GM19324 (cell line): ENCODE data around the gene RELA.

Experiments
- ATAC-seq: cut with Tn5 transposase; IDR thresholded peaks from one replicate; pipeline ENCODE4 v1.9.1; 2021; ENCODE audit warnings: mild to moderate bottlenecking, moderate library complexity; ENCODE audit not compliant: unreplicated experiment, low FRiP score

RELA gene

DNA sequence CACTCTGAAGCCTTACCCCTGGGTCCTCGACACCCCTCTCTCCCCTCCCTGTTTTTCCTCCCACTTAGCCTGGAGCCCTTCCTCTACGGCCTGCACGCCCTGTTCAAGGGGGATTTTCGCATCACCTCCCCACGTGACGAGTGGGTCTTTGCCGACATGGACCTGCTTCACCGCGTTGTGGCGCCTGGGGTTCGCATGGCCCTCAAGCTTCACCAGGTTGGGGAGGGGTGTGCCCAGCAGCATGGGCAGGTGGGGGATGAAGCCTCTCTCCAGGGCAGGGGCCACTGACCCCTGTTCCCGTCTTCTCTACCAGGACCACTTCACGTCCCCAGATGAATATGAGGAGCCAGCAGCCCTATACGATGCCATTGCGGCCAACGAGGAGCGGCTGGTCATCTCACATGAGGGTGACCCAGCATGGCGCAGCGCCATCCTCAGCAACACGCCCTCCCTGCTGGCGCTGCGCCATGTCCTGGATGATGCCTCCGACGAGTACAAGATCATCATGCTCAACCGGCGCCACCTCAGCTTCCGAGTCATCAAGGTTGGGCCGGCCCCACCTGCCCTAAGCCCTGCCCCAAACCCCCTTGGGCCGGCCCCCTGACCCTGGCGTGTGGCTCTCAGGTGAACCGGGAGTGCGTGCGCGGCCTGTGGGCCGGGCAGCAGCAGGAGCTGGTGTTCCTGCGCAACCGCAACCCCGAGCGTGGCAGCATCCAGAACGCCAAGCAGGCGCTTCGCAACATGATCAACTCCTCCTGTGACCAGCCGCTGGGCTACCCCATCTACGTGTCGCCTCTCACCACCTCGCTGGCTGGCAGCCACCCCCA is 27.6 kb downstream of the RELA start:
- no peak for ATAC-seq

DNA sequence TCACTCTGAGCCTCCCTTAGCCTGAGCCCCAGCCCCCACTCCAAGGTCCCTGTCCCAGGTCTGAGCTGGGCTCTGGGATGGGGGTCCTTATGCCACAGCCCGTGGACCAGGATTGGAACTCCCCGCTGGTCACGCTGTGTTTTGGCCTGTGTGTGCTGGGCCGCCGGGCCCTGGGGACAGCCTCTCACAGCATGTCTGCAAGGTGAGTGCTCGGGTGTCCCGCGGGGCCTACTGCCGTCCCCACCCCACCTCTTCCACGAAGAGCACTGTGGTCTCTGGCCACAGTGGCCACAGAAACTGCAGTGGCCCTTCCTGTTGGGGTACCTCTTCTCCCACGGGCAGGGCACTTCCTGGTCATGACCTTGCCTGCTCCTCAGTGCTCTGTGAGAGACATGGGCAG is 28.3 kb downstream of the RELA start:
- ATAC-seq, result no peak

DNA sequence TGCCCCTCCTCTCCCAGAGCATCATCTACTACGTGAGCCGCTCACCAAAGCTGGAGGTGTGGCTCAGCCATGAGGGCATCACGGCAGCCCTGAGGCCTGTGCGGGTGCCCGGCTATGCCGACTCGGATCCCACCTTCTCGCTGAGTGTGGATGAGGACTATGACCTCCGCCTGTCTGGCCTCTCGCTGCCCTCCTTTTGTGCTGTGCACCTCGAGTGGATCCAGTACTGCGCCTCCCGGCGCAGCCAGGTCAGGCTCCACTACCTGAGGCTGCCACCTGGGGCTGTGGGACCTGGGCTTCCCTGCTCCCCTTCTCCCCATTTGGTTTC is 28.6 kb downstream of the RELA start:
- no peak for ATAC-seq

DNA sequence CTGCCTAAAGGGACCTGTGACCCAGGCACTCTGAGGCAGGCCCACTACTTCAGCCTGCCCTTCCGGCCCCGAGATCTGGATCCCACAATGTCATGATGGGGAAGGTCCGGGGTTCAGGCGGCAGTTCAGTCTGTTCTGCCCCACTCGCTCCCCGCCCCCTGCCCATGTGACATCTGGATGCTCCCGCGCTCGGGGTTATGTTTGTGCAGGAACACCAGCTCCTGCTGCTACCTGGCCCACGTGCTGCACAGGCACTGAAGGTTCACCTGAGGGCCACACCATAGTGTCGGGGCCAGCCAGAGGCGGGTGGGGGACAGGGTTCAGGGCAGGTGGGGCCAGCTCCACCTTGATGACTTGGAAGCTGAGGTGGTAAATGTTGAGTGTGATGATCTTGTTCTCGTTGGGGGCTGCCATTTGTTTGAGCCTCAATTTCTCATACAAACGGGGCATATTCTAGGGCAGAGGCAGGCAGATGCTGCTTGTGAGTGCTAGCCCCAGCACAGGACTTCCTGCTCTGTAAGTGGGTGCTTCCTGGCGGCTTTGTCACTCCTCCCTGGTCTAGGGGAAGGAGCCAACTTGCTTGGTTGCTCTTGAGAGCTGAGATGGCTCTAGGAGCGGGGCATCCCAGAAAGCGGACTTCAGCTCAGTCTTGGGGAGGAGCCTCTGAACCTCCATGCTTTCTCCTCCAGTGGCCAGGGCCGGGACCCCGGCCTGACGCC is 29.2 kb downstream of the RELA start:
- no peak for ATAC-seq

DNA sequence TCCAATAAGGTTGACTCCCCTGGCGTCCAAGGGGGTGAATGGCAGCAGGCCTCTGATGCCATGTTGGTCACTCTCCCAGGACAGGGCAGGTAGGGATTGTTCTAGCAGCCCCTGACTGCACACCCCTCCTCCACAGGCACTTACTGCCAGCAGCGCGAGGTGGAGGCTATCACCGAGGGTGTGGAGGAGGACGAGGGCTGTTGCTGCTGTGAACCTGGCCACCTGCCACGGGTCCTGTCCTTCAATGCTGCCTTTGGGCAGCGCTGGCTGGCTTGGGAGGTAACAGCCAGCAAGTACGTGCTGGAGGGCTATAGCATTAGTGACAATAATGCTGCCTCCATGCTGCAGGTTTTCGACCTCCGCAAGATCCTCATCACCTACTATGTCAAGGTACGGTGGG is 32.5 kb downstream of the RELA start:
- no peak for ATAC-seq

DNA sequence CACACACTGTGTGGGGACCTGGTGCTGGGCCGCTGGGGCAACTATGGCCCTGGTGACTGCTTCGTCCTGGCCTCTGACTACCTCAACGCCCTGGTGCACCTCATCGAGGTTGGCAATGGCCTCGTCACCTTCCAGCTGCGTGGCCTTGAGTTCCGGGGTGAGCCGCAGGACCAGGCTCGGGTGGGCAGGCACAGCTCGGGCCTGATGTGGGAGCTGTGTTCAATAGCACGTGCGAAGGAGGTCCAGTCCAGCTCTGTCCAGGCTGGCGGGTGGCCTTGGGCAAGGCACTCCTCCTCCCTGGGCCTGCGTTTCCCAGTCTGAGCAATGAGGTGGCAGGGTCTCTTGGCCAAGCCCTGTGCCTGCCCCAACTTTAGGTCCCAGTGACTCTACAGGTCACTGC is 33.1 kb downstream of the RELA start:
- ATAC-seq, result no peak

DNA sequence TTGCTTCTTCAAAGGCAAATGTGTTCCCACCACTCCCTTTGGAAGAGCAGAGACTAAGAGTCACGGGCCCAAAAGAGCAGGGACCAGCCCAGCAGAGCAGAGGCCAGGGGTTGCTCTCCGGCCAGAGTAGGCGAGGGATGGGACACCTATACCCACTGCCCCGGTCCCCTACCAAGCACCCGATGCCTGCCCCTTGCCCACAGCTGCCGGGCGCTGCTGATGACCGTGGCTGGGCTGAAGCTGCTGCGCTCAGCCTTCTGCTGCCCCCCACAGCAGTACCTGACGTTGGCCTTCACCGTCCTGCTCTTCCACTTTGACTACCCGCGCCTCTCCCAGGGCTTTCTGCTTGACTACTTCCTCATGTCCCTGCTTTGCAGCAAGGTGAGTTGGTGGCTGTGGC is 35.5 kb downstream of the RELA start:
- no peak for ATAC-seq

DNA sequence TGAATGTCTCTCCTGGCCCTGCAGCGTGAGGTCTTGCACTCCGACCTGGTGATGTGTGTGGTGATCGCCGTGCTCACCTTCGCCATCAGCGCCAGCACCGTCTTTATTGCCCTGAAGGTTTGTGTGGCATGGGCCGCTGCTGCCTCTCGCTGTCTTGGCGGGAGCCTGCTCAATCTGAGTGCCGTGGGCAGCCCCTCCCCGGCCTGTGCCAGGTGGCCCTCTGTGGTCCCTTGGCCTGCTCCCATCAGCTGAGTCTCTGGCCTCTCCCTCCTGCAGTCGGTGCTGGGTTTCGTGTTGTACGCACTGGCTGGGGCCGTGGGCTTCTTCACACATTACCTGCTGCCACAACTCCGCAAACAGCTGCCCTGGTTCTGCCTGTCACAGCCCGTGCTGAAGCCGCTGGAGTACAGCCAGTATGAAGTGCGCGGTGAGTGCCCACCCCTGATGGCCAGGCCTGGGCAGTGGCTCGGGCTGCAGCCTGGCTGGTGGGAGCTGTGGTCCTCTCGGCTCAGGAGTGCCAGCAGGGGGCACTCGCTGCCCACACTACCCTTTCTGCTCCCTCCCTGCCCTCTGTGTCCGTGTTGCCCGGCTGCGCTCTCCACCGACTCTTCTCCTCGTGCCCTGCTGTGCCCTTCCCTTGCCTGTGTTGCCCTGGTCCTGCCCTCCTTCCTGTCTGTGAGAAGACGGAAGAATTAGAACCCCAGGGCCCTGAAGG is 36.9 kb downstream of the RELA start:
- no peak for ATAC-seq

DNA sequence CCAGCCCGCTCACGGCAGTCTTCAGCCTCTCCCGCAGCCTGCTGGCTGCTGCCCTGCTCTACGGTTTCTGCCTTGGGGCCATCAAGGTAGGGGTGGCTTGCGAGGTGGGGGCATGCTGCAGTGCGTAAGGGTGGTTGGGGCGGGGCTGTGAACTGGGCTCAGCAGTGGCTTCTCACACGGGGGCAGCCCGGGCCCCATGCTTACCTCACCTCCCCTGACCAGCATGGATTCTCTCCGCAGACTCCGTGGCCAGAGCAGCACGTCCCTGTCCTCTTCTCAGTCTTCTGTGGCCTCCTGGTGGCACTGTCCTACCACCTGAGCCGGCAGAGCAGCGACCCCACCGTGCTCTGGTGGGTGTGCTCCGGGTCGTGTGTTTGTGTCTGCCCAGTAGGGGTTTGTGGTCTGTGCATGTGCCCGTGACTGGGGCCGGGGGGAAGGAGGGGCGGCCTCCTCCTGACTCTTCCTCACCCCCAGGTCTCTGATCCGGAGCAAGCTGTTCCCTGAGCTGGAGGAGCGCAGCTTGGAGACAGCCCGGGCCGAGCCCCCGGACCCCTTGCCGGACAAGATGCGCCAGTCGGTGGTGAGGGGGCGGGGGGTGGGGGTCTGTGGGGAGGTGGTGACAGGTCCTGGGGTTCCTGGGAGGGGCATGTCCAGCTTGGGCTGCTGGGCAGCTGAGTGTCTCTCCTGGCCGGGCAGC is 37.6 kb downstream of the RELA start:
- no peak for ATAC-seq

DNA sequence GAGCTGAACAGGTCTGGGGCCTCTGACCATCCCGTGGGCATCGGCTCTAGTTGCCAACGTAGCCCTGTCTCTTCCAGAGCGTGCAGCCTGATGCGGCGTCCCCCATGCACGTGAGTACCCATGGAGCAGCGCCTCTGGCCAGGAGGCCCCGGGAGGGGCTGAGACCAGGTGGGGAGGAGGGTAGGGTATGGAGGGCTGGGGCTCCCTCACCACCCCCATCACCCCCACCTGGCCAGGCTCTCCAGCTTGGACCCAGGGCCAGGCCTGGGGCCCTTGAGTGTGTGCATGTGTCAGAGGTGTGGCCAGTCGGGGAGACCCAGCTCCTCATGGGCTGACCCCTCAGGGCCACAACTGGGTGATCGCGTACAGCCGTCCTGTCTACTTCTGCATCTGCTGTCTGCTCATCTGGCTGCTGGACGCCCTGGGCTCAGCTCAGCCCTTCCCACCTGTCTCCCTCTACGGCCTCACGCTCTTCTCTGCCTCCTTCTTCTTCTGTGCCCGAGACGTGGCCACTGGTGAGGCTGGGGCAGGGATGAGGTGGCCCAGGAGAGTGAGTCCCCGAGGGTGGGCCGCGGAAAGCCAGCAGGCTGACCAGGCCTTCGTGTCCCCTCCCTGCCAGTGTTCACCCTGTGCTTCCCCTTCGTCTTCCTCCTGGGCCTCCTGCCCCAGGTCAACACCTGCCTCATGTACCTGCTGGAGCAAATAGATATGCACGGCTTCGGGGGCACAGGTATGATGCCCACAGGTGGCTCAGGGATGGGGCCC is 38.7 kb downstream of the RELA start:
- ATAC-seq, result no peak

DNA sequence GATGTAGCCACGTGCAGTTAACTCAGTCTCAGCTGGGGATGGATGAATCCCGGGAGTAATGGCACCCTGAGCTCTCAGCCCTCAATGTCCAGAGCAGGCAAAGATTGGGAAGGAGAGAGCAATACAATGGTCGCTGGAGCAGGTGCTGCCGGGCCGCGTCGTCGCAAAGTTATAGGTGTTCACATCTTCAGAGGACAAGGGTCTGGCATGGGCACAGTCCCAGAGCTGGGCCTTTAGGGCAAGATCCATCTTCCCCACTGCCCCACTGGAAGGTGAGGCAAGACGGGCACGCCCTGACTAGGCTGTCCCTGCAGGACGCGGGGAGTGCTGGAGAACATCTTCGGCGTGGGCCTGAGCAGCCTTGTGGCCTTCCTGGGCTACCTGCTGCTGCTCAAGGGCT is 39.5 kb downstream of the RELA start:
- ATAC-seq, result no peak

DNA sequence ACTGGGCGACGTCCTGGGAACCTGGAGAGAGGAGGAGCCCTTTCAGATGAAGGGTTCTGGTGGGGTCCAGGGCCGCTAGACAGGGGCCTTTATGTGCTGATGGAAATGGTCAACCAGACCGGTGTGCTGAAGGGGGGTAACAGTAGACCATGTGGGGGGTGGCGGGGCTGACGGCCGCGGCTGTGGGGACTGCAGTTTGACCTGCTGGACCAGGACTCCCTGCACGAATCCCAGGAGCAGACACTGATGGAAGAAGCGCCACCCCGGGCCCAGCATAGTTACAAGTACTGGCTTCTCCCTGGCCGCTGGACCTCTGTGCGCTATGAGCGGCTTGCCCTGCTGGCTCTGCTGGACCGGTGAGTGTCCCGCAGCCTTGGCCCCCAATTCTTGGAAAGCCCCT is 40.7 kb downstream of the RELA start:
- ATAC-seq, result no peak

DNA sequence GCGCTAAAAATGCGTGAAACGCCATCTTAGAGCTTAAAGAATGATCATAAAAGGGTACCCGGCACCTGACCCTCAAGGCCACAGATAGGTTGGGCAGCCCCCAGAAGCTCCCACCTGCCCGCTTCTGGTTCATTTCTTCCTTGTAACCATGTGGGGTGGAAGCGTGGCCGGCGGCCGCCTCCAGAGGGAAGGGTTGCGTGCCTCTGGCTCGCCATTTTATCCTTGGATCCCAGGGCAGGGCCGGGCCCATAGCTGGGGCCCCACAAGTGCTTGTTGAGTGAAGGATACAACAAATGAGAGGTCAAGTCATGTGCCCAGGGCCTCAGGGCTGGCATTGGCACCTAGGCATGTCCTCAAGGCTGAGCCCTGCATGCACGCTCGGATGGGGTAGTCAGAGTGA is 41.3 kb downstream of the RELA start:
- ATAC-seq, result no peak

DNA sequence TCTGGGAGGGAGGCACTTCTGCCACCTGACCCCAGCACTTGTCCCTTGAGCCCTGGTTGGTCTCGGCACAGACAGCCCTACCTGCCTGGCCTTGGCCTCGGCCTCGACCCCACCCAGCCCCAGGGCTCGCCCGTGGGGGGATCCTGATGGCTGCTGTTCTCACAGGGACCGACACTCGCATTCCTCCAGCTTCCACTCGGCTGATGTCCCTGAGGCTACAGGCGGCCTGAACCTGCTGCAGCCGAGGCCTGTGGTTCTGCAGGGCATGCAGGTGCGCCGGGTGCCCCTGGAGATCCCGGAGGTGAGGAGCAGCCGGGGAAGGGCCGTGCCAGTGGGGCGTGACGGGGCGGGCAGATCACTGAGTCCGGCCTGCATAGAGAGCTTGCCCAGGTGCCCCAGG is 42.0 kb downstream of the RELA start:
- no peak for ATAC-seq

DNA sequence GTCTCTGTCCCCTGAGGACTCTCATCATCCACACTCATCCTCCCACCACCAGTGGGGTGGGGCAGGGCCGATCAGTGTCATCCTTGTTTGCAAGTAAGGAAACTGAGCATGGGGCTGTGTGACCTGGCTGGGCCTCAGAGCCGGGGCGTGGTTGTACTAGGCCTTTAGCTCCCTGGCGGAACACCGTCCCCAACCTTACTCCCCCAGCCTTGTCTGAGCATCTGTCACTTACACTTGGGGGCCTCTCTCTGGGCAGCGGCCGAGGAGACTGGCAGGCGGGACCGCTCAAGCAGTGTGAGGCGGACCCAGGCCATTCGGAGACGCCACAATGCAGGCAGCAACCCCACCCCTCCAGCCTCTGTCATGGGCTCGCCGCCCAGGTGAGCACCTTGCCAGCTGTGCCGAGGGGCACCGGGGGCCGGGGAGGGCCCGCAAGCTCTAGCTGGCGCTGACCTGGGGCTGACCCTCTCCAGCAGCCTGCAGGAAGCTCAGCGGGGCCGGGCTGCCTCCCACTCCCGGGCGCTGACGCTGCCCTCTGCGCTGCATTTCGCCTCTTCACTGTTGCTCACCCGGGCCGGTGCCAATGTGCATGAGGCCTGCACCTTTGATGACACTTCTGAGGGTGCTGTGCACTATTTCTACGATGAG is 43.3 kb downstream of the RELA start:
- no peak for ATAC-seq

DNA sequence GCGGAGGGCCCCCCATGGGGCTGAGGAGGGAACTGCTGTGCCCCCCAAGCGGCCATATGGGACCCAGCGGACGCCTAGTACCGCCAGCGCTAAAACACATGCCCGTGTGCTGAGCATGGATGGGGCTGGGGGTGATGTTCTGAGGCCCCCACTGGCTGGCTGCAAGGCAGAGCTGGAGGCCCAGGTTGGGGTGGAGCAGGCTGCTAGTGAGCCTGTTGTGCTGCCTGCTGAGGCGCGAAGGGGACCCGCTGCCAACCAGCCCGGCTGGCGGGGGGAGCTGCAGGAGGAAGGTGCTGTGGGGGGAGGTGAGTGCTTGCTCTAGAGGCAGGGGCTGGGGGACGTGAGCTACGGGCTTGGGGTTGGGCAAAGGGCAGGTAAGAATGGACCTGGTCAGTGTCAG is 44.0 kb downstream of the RELA start:
- ATAC-seq, result no peak

DNA sequence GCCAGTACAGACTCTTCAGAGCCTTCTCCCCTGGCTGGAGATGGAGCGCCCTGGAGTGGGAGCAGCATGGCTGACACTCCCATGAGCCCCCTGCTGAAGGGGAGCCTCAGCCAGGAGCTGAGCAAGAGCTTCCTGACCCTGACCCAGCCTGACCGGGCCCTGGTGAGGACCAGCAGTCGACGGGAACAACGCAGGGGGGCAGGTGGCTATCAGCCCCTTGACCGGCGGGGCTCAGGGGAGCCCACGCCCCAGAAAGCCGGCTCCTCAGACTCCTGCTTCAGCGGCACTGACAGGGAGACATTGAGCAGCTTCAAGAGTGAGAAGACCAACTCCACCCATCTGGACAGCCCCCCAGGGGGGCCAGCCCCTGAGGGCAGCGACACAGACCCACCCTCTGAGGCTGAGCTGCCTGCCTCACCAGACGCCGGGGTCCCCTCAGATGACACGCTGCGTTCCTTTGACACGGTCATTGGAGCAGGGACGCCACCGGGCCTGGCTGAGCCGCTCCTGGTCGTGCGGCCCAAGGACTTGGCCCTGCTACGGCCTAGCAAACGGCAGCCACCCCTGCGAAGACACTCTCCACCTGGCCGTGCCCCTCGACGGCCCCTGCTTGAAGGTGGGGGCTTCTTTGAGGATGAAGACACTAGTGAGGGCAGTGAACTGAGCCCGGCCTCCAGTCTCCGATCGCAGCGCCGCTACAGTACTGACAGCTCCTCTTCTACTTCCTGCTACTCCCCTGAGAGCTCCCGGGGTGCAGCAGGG is 44.5 kb downstream of the RELA start:
- ATAC-seq, result no peak

DNA sequence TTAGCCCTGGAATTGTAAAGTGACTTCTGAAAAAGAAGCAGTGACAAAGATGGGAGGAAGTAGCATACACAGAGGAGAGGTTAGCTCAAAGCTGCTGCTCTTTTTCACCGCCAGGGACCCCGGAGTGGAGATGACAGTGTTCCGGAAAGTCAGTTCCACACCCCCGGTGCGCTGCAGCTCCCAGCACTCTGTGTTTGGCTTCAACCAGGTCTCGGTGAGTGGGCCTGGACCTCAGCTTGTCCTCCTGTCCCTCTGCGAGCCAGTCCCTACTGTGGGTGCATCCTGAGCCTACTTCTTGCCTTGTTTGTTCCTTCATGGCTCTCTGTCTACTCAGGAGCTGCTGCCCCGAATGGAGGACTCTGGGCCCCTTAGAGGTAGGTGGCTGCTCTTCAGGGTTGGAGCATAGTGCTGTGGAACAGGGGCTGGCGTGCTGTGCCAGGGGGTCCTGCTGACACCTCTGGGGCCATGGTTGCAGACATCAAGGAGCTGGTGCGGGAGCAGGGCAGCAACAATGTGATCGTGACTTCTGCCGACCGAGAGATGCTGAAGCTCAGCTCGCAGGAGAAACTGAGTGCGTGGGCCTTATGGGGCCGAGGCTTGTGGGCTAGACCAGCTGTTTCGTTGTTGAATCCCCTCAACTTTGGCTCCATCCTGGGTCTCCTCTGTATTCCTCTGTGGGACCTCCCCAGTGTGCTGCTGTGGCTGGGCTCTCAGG is 45.4 kb downstream of the RELA start:
- ATAC-seq, result no peak
